ENCODE measurements around the gene CNTNAP2. TPM values are rescaled to one million over a fixed set of nuclear protein-coding genes. Genes with fewer than 3 reads are reported as not detected.

Gene CNTNAP2
- total and polyA plus RNA-seq, 4 experiments from 2014 or later, result 0.19 to 0.50 (median 0.20) TPM; not detected in 1

GRCh38 chr7:148371280-148371937, 2254.8 kb downstream of the CNTNAP2 start:
- H3K9me3 Mint-ChIP-seq, result peaks cover 0 to 2% (median 0%) of the 10 kb centered on the region in 8 donors
- Histone ChIP-seq H3K27ac (ENCODE audit: low read depth, low read length) (no peak overlapping the region), H3K27me3 (ENCODE audit: insufficient read depth, low read length) (no peaks in the 10 kb centered on the region), H3K4me1 (ENCODE audit: insufficient read depth, low read length) (no peaks in the 10 kb centered on the region), H3K36me3 (ENCODE audit: insufficient read depth, low read length) (no peaks in the 10 kb centered on the region), H3K9me3 (ENCODE audit: control insufficient read depth in 1 of 2, low read length in 2 of 2) (no peaks in the 10 kb centered on the region), H3K4me3 (ENCODE audit: low read length in 2 of 2) (no peak overlapping the region)
- H3K4me3 Mint-ChIP-seq, result no peak overlapping the region
- H3K36me3 Mint-ChIP-seq, result no peaks in the 10 kb centered on the region
- no peak for DNase-seq
- ChIA-PET CTCF (ENCODE audit: partially characterized antibody) (no interaction called here), POLR2A (ENCODE audit: partially characterized antibody) (no interaction called here)
- H3K27me3 Mint-ChIP-seq, result peaks cover 4 to 6% of the 10 kb centered on the region in 2 donors
- H3K27ac Mint-ChIP-seq, result no peak overlapping the region
- intact Hi-C loops (cut with micrococcal nuclease), result no loop called here
- no peaks in the 10 kb centered on the region for H3K4me1 Mint-ChIP-seq

- no peaks in the 10 kb centered on the region for H3K9me3 ChIP-seq (ENCODE audit: control insufficient read depth in 1 of 2, low read length in 2 of 2)
- no peak overlapping the region for H3K27ac ChIP-seq (ENCODE audit: low read depth, low read length)
- Mint-ChIP-seq H3K4me3 (no peak overlapping the region), H3K9me3 (no peaks in the 10 kb centered on the region), H3K4me1 (no peaks in the 10 kb centered on the region), H3K27me3 (peaks cover 4 to 6% of the 10 kb centered on the region in 2 donors), H3K36me3 (no peaks in the 10 kb centered on the region), H3K27ac (no peak overlapping the region)
- ChIA-PET CTCF (ENCODE audit: partially characterized antibody) (no interaction called here), POLR2A (ENCODE audit: partially characterized antibody) (no interaction called here)
- no peak for DNase-seq
- no peak overlapping the region for H3K4me3 ChIP-seq (ENCODE audit: low read length in 2 of 2)
- no peaks in the 10 kb centered on the region for H3K36me3 ChIP-seq (ENCODE audit: insufficient read depth, low read length)
- H3K27me3 ChIP-seq (ENCODE audit: insufficient read depth, low read length), result no peaks in the 10 kb centered on the region
- intact Hi-C loops (cut with micrococcal nuclease), result no loop called here
- H3K4me1 ChIP-seq (ENCODE audit: insufficient read depth, low read length), result no peaks in the 10 kb centered on the region
Measured at GRCh38 chr7:148374396-148375259, 2258.0 kb downstream of the CNTNAP2 start.

DNA sequence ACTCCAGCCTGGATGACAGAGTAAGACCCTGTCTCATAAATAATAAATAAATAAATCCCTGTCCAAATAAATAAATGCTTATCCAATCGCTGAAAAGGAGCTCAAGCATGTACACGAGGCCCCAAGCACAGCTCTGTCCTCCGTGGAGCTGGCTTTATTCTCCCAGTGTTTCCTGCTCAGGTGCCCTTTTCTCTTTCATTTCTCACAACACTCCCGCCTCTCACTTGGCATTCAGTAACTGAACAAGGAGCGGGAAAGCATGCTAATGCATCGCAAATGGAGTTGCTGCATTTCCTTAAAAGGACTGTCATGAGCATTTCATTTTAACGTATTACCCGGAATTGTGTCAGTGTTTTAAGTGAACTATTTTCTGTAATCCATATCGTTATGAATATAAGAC, 2263.1 kb downstream of the CNTNAP2 start:
- no peak for DNase-seq
- H3K27me3 Mint-ChIP-seq, result peaks cover 0 to 3% of the 10 kb centered on the region in 2 donors
- no peaks in the 10 kb centered on the region for H3K27me3 ChIP-seq (ENCODE audit: insufficient read depth, low read length)
- no peaks in the 10 kb centered on the region for H3K9me3 Mint-ChIP-seq
- no peak overlapping the region for H3K4me3 ChIP-seq (ENCODE audit: low read length in 2 of 2)
- CTCF ChIA-PET (ENCODE audit: partially characterized antibody), result no interaction called here
- H3K4me1 ChIP-seq (ENCODE audit: insufficient read depth, low read length), result no peaks in the 10 kb centered on the region
- no peaks in the 10 kb centered on the region for H3K36me3 Mint-ChIP-seq
- H3K4me1 Mint-ChIP-seq, result no peaks in the 10 kb centered on the region
- no peak overlapping the region for H3K27ac ChIP-seq (ENCODE audit: low read depth, low read length)
- POLR2A ChIA-PET (ENCODE audit: partially characterized antibody), result no interaction called here
- no peaks in the 10 kb centered on the region for H3K36me3 ChIP-seq (ENCODE audit: insufficient read depth, low read length)
- no peak overlapping the region for H3K4me3 Mint-ChIP-seq
- intact Hi-C loops (cut with micrococcal nuclease), result no loop called here
- H3K27ac Mint-ChIP-seq, result no peak overlapping the region
- H3K9me3 ChIP-seq (ENCODE audit: control insufficient read depth in 1 of 2, low read length in 2 of 2), result no peaks in the 10 kb centered on the region

DNA sequence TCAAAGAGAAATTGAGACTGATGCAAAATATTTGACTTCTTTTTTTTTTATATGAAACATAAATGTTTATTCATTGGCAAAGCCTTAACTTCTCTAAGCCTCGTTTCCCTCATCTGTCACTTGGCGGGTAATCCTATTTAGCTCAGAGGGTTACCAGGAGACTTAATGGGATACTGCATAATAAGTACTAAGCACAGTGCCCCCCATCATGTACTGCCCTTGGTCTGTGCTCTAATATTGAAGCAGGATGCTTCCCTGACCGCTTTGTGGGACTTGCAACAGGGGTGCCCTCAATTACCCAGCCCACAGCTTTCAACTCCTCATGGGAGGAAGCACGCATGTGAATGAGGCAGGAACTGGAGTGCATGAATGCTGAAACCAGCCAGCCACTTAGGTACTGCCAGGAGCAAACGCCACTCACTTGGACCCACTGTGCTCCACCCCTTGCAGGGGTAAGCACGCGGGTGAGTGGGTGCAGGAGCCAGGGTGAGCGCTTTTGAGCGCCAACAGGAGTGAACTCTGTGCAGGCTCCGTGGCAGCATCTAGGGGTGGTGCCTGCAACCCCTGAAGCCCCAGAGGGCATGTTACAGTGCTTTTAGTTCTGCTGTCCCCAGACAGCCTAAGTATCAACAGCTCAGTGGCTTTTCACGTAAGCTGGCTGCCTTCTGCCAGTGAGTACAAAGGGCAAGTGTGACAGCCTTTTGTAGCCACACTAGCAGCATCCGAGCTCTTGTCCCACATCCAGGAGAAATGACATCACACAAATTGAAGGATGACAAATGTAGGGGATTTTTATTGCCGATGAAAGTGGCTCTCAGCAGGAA, 2264.2 kb downstream of the CNTNAP2 start:
- no peak for DNase-seq
- Mint-ChIP-seq H3K4me1 (no peaks in the 10 kb centered on the region), H3K9me3 (no peaks in the 10 kb centered on the region), H3K36me3 (no peaks in the 10 kb centered on the region), H3K4me3 (no peak overlapping the region), H3K27me3 (peaks cover 0 to 2% of the 10 kb centered on the region in 2 donors), H3K27ac (no peak overlapping the region)
- no peak overlapping the region for H3K27ac ChIP-seq (ENCODE audit: low read depth, low read length)
- ChIA-PET POLR2A (ENCODE audit: partially characterized antibody) (no interaction called here), CTCF (ENCODE audit: partially characterized antibody) (no interaction called here)
- H3K27me3 ChIP-seq (ENCODE audit: insufficient read depth, low read length), result no peaks in the 10 kb centered on the region
- no peaks in the 10 kb centered on the region for H3K4me1 ChIP-seq (ENCODE audit: insufficient read depth, low read length)
- H3K36me3 ChIP-seq (ENCODE audit: insufficient read depth, low read length), result no peaks in the 10 kb centered on the region
- no peaks in the 10 kb centered on the region for H3K9me3 ChIP-seq (ENCODE audit: control insufficient read depth in 1 of 2, low read length in 2 of 2)
- intact Hi-C loops (cut with micrococcal nuclease), result no loop called here
- no peak overlapping the region for H3K4me3 ChIP-seq (ENCODE audit: low read length in 2 of 2)

- Histone ChIP-seq H3K4me3 (ENCODE audit: low read length in 2 of 2) (no peak overlapping the region), H3K9me3 (ENCODE audit: control insufficient read depth in 1 of 2, low read length in 2 of 2) (no peaks in the 10 kb centered on the region), H3K27me3 (ENCODE audit: insufficient read depth, low read length) (no peaks in the 10 kb centered on the region), H3K36me3 (ENCODE audit: insufficient read depth, low read length) (no peaks in the 10 kb centered on the region), H3K4me1 (ENCODE audit: insufficient read depth, low read length) (no peaks in the 10 kb centered on the region), H3K27ac (ENCODE audit: low read depth, low read length) (no peak overlapping the region)
- intact Hi-C loops (cut with micrococcal nuclease), result no loop called here
- Mint-ChIP-seq H3K36me3 (no peaks in the 10 kb centered on the region), H3K27ac (no peak overlapping the region), H3K9me3 (no peaks in the 10 kb centered on the region), H3K4me1 (no peaks in the 10 kb centered on the region), H3K27me3 (peaks cover 2% of the 10 kb centered on the region in 2 donors), H3K4me3 (no peak overlapping the region)
- DNase-seq, result no peak
- ChIA-PET CTCF (ENCODE audit: partially characterized antibody) (no interaction called here), POLR2A (ENCODE audit: partially characterized antibody) (no interaction called here)
Measured at GRCh38 chr7:148382596-148382995, 2266.0 kb downstream of the CNTNAP2 start.

- Histone ChIP-seq H3K27me3 (ENCODE audit: insufficient read depth, low read length) (no peaks in the 10 kb centered on the region), H3K4me1 (ENCODE audit: insufficient read depth, low read length) (no peaks in the 10 kb centered on the region), H3K9me3 (ENCODE audit: control insufficient read depth in 1 of 2, low read length in 2 of 2) (no peaks in the 10 kb centered on the region), H3K27ac (ENCODE audit: low read depth, low read length) (no peak overlapping the region), H3K36me3 (ENCODE audit: insufficient read depth, low read length) (no peaks in the 10 kb centered on the region), H3K4me3 (ENCODE audit: low read length in 2 of 2) (no peak overlapping the region)
- peaks cover 2% of the 10 kb centered on the region in 2 donors for H3K27me3 Mint-ChIP-seq
- H3K9me3 Mint-ChIP-seq, result no peaks in the 10 kb centered on the region
- H3K4me3 Mint-ChIP-seq, result no peak overlapping the region
- no peak for DNase-seq
- ChIA-PET CTCF (ENCODE audit: partially characterized antibody) (interaction anchor here (1.1 kb wide), 1 partner anchor 24 kb away, joined by 3 read pairs; no protein-coding TSS in a partner anchor), POLR2A (ENCODE audit: partially characterized antibody) (no interaction called here)
- H3K27ac Mint-ChIP-seq, result no peak overlapping the region
- no peaks in the 10 kb centered on the region for H3K4me1 Mint-ChIP-seq
- H3K36me3 Mint-ChIP-seq, result no peaks in the 10 kb centered on the region
- intact Hi-C loops (cut with micrococcal nuclease), result no loop called here
Measured at GRCh38 chr7:148383651-148384050, 2267.1 kb downstream of the CNTNAP2 start.

GRCh38 chr7:148385009-148385682, 2268.5 kb downstream of the CNTNAP2 start:
- Mint-ChIP-seq H3K36me3 (no peaks in the 10 kb centered on the region), H3K4me1 (no peaks in the 10 kb centered on the region), H3K27me3 (peaks cover 0 to 2% of the 10 kb centered on the region in 2 donors), H3K27ac (no peak overlapping the region), H3K9me3 (peaks cover 0 to 2% (median 0%) of the 10 kb centered on the region in 8 donors), H3K4me3 (no peak overlapping the region)
- no peak for DNase-seq
- Histone ChIP-seq H3K27ac (ENCODE audit: low read depth, low read length) (no peak overlapping the region), H3K4me3 (ENCODE audit: low read length in 2 of 2) (no peak overlapping the region), H3K4me1 (ENCODE audit: insufficient read depth, low read length) (no peaks in the 10 kb centered on the region), H3K27me3 (ENCODE audit: insufficient read depth, low read length) (no peaks in the 10 kb centered on the region), H3K36me3 (ENCODE audit: insufficient read depth, low read length) (no peaks in the 10 kb centered on the region), H3K9me3 (ENCODE audit: control insufficient read depth in 1 of 2, low read length in 2 of 2) (no peaks in the 10 kb centered on the region)
- ChIA-PET POLR2A (ENCODE audit: partially characterized antibody) (no interaction called here), CTCF (ENCODE audit: partially characterized antibody) (no interaction called here)
- intact Hi-C loops (cut with micrococcal nuclease), result no loop called here
